Measurements from ENCODE around the gene OR6T1. TPM values are rescaled to one million over a fixed set of nuclear protein-coding genes. Genes with fewer than 3 reads are reported as not detected.

Gene OR6T1
- total RNA-seq, 1 experiment from 2014 or later: not detected

DNA sequence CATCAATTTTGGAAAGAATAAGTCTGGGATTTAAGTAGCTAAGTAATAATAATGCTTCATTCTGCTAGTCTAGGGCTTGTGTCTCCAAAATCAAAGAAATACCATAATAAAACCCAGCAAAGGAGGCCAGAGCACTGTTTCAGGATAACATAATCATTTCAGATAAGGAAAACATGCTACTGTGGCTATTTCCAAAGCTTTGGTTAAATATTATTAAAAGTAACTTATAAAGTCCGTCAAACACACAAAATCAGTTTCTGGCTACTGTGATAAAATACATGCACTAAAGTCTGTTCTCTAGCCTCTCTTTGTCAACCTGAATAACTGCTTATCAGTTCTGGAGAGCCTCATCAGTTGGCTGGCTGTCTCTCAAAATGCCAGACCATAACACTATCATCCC lies 1.5 kb upstream of the OR6T1 start:
- no peak overlapping the region for H3K27ac ChIP-seq (ENCODE audit: low read depth, low read length, poor library complexity, severe bottlenecking)
- TF ChIP-seq, protein P1, sequence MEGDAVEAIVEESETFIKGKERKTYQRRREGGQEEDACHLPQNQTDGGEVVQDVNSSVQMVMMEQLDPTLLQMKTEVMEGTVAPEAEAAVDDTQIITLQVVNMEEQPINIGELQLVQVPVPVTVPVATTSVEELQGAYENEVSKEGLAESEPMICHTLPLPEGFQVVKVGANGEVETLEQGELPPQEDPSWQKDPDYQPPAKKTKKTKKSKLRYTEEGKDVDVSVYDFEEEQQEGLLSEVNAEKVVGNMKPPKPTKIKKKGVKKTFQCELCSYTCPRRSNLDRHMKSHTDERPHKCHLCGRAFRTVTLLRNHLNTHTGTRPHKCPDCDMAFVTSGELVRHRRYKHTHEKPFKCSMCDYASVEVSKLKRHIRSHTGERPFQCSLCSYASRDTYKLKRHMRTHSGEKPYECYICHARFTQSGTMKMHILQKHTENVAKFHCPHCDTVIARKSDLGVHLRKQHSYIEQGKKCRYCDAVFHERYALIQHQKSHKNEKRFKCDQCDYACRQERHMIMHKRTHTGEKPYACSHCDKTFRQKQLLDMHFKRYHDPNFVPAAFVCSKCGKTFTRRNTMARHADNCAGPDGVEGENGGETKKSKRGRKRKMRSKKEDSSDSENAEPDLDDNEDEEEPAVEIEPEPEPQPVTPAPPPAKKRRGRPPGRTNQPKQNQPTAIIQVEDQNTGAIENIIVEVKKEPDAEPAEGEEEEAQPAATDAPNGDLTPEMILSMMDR (conservative IDR thresholded peaks at IDR 0.05; ENCODE audit: low read depth, low read length): no peak
- no peak for TF ChIP-seq EZH2 (IDR thresholded peaks at IDR 0.05; ENCODE audit: borderline replicate concordance, low read depth, low read length, poor library complexity, severe bottlenecking)
- no peak for DNase-seq (ENCODE audit: low spot score)
- H3K9me3 ChIP-seq (ENCODE audit: low read depth, low read length, poor library complexity, severe bottlenecking): no peaks in the 10 kb centered on the region
- BruUV-seq (replicated peaks): no TSS peak
- ChIA-PET CTCF (no interaction called here), POLR2A (ENCODE audit: low non-redundant PET) (interaction anchor here (0.6 kb wide), 1 partner anchor 427 kb away, joined by 3 read pairs; no protein-coding TSS in a partner anchor)
- H3K4me1 ChIP-seq (ENCODE audit: insufficient read depth, low read length, poor library complexity, severe bottlenecking): no peaks in the 10 kb centered on the region
- no peak overlapping the region for H3K4me3 ChIP-seq (ENCODE audit: low read depth, low read length, poor library complexity, severe bottlenecking)
- intact Hi-C loops (cut with micrococcal nuclease; ENCODE audit: unreplicated experiment): no loop called here
- H3K36me3 ChIP-seq (ENCODE audit: insufficient read depth, low read length, poor library complexity, severe bottlenecking): no peaks in the 10 kb centered on the region
- no peaks in the 10 kb centered on the region for H3K27me3 ChIP-seq (replicated peaks; ENCODE audit: insufficient read depth, low read depth, low read length, poor library complexity)

DNA sequence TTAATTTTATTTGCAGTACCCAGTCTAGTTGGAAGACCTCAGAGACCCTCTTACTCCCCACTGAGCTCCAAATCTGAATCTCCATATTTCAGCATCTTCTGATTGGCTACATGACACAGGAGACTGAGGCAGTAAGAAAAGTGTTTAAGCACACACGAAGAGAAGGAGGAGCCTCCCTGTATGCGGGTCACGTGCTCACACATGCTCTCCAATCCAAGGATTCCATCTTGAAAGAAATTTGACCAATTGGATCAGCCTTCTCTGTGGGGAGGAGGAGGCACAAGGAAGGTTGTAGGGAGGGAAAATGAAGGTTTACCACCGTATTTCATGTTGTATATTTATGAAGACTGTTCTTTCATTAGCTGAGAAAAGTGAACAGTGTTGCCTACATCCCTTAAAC lies 1.2 kb downstream of the OR6T1 start:
- POLR2A ChIA-PET (ENCODE audit: low non-redundant PET): no interaction called here
- TF ChIP-seq, protein P1 (conservative IDR thresholded peaks at IDR 0.05; ENCODE audit: low read depth, low read length): no peak
- TF ChIP-seq EZH2 (IDR thresholded peaks at IDR 0.05; ENCODE audit: borderline replicate concordance, low read depth, low read length, poor library complexity, severe bottlenecking): no peak
- no TSS peak for BruUV-seq (replicated peaks)

DNA sequence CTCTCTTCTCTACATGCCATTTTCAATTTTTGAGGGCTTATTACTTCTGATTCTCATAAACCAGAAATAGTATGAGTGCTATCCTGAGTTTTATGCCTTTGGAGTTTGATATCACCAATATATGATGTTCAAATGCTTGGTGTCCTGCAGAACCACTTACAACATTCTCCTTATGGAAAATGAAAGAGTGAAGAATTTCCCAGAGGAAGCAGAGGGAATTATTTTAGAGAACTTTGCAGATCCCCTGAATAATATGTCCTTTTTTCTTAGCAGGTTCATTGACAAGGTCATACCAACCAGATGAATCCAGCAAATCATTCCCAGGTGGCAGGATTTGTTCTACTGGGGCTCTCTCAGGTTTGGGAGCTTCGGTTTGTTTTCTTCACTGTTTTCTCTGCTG lies 4.3 kb downstream of the OR6T1 start, which contains the start of gene OR4D5:
Gene OR4D5, plus strand, starts transcription at position 301 of the 400 bp plus-strand sequence. Its CDS starts 0 bp downstream, at position 301.
- TF ChIP-seq, protein P1 (conservative IDR thresholded peaks at IDR 0.05; ENCODE audit: low read depth, low read length): no peak
- no peak for TF ChIP-seq EZH2 (IDR thresholded peaks at IDR 0.05; ENCODE audit: borderline replicate concordance, low read depth, low read length, poor library complexity, severe bottlenecking)
- no peaks in the 10 kb centered on the region for H3K27me3 ChIP-seq (replicated peaks; ENCODE audit: insufficient read depth, low read depth, low read length, poor library complexity)
- no peaks in the 10 kb centered on the region for H3K36me3 ChIP-seq (ENCODE audit: insufficient read depth, low read length, poor library complexity, severe bottlenecking)
- ChIA-PET CTCF (no interaction called here), POLR2A (ENCODE audit: low non-redundant PET) (no interaction called here)
- intact Hi-C loops (cut with micrococcal nuclease; ENCODE audit: unreplicated experiment): no loop called here
- no peak within 1 kb of the TSS for H3K4me3 ChIP-seq (ENCODE audit: low read depth, low read length, poor library complexity, severe bottlenecking)
- no peak within 1 kb of the TSS for H3K27ac ChIP-seq (ENCODE audit: low read depth, low read length, poor library complexity, severe bottlenecking)
- DNase-seq (ENCODE audit: low spot score): no peak
- BruUV-seq (replicated peaks): no TSS peak
- H3K4me1 ChIP-seq (ENCODE audit: insufficient read depth, low read length, poor library complexity, severe bottlenecking): no peaks in the 10 kb centered on the region
- H3K9me3 ChIP-seq (ENCODE audit: low read depth, low read length, poor library complexity, severe bottlenecking): no peaks in the 10 kb centered on the region

More for the DNA sequence above, 1.2 kb downstream of the OR6T1 start:
- H3K4me1 ChIP-seq (ENCODE audit: insufficient read depth, low read length, poor library complexity, severe bottlenecking): no peaks in the 10 kb centered on the region
- H3K4me3 ChIP-seq (ENCODE audit: low read depth, low read length, poor library complexity, severe bottlenecking): no peak overlapping the region
- no peaks in the 10 kb centered on the region for H3K9me3 ChIP-seq (ENCODE audit: low read depth, low read length, poor library complexity, severe bottlenecking)
- H3K36me3 ChIP-seq (ENCODE audit: insufficient read depth, low read length, poor library complexity, severe bottlenecking): no peaks in the 10 kb centered on the region
- intact Hi-C loops (cut with micrococcal nuclease; ENCODE audit: unreplicated experiment): no loop called here
- no peaks in the 10 kb centered on the region for H3K27me3 ChIP-seq (replicated peaks; ENCODE audit: insufficient read depth, low read depth, low read length, poor library complexity)
- no peak for DNase-seq (ENCODE audit: low spot score)
- H3K27ac ChIP-seq (ENCODE audit: low read depth, low read length, poor library complexity, severe bottlenecking): no peak overlapping the region
- CTCF ChIA-PET: no interaction called here
